IPS DF 4.7 (cell line): ENCODE data around the gene NEK11.
"Not testable (repeated sequence)": the region's sequence is repeated elsewhere in the genome, so short reads cannot be mapped to it uniquely, and the experiment has no call there.

Experiments used
- DNase-seq: peaks from one replicate; pipeline ENCODE4 v3.0.0-alpha.2; 2013; ENCODE audit warnings: low spot score; ENCODE audit errors: extremely low read depth

Gene NEK11

GRCh38 chr3:131038326-131038725, 11.6 kb downstream of the NEK11 start:
- no peak for DNase-seq

GRCh38 chr3:131042271-131042985, 15.8 kb downstream of the NEK11 start:
- not testable (repeated sequence) for DNase-seq

GRCh38 chr3:131047582-131047981, 20.9 kb downstream of the NEK11 start:
- no peak for DNase-seq

- no peak for DNase-seq
Measured at GRCh38 chr3:131048030-131048429, 21.4 kb downstream of the NEK11 start.

GRCh38 chr3:131050001-131050400, 23.3 kb downstream of the NEK11 start:
- DNase-seq = no peak

- DNase-seq = no peak
Measured at GRCh38 chr3:131053043-131053859, 26.6 kb downstream of the NEK11 start.

GRCh38 chr3:131067983-131068382, 41.3 kb downstream of the NEK11 start:
- no peak for DNase-seq

GRCh38 chr3:131072099-131072559, 45.5 kb downstream of the NEK11 start:
- no peak for DNase-seq

GRCh38 chr3:131072845-131073244, 46.2 kb downstream of the NEK11 start:
- no peak for DNase-seq

- no peak for DNase-seq
Measured at GRCh38 chr3:131075632-131076328, 49.1 kb downstream of the NEK11 start.

GRCh38 chr3:131077904-131078303, 51.2 kb downstream of the NEK11 start:
- DNase-seq = peak; percentile 38

GRCh38 chr3:131079086-131079485, 52.4 kb downstream of the NEK11 start:
- DNase-seq = no peak

- no peak for DNase-seq
Measured at GRCh38 chr3:131081224-131081623, 54.5 kb downstream of the NEK11 start.

GRCh38 chr3:131082246-131082645, 55.6 kb downstream of the NEK11 start:
- no peak for DNase-seq

- no peak for DNase-seq
Measured at GRCh38 chr3:131082871-131083863, 56.5 kb downstream of the NEK11 start.

- DNase-seq = no peak
Measured at GRCh38 chr3:131091768-131092167, 65.1 kb downstream of the NEK11 start.

- no peak for DNase-seq
Measured at GRCh38 chr3:131107637-131108433, 81.2 kb downstream of the NEK11 start.

GRCh38 chr3:131109156-131109555, 82.5 kb downstream of the NEK11 start:
- DNase-seq = no peak

- DNase-seq = no peak
Measured at GRCh38 chr3:131110087-131110486, 83.4 kb downstream of the NEK11 start.

- no peak for DNase-seq
Measured at GRCh38 chr3:131114256-131114655, 87.6 kb downstream of the NEK11 start.
